ENCODE measurements around the gene CYB561D1. TPM values are rescaled to one million over a fixed set of nuclear protein-coding genes. Genes with fewer than 3 reads are reported as not detected.

Gene CYB561D1
- total RNA-seq, 4 donors from 2014 or later = 6.2 to 16.4 (median 8.2) TPM

DNA sequence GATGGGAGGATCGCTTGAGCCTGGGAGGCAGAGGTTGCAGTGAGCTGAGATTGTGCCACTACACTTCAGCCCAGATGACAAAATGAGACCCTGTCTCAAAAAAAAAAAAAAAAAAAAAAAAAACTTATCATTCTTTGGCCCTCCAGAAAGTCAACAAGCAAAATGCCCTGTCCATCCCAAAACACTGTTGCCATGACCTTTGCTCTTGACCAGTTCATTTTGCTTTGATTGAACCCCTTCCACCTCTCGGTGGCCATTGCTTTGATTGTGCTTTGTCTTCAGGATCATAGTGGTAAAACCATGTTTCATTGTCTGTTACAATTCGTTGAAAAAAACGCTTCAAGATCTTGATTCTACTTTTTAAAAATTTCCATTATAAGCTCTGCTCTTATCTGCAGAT, 36.1 kb upstream of the CYB561D1 start:
- Histone ChIP-seq H3K27ac (replicated peaks in 1 of 4) (no peak overlapping the region), H3K36me3 (no peaks in the 10 kb centered on the region)

DNA sequence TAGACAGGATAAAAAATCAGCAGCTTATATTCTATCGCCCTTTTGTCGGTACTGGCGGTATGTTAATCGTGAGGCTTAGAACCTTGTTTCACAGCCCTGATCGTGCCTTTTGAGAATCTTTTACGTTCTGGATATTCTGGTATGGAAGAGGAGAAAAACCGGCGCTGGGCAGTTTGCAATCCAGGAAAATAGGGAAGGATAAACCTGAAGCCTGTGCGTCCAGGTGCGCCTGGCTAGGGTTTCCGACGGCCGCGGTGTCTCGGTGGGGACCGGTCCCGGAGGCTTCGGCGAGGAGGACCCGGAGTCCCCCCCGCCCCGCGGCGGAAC, 27.8 kb upstream of the CYB561D1 start:
- 9% methylated on average over 14 of the region's 24 CpGs for whole genome bisulfite sequencing
- Histone ChIP-seq H3K9me3 (no peaks in the 10 kb centered on the region), H3K4me1 (peaks cover 4 to 37% (median 33%) of the 10 kb centered on the region in 4 donors), H3K36me3 (no peaks in the 10 kb centered on the region), H3K27me3 (peaks cover 0 to 11% (median 0%) of the 10 kb centered on the region in 4 donors), H3K4me3 (peak overlapping the region; percentile 75 to 95 (median 80)), H3K27ac (replicated peaks in 1 of 4) (peak overlapping the region; percentile 80 to 90 (median 87))
- DNase-seq (ENCODE audit: extremely low spot score) = no peak
- intact Hi-C loops (cut with DNase I) = loop anchor here (5.0 kb wide), 1 partner anchor 39 kb away; the partner anchor contains the start of gene PSMA5
- TF ChIP-seq CTCF (IDR thresholded peaks at IDR 0.05) = no peak
- TF ChIP-seq POLR2A (IDR thresholded peaks at IDR 0.05; ENCODE audit: low read depth) = no peak
- peak in 1 of 2 donors; percentile 60 for TF ChIP-seq POLR2AphosphoS5 (IDR thresholded peaks at IDR 0.05)
- TF ChIP-seq EP300 (IDR thresholded peaks at IDR 0.05) = no peak

More for the DNA sequence above, 36.1 kb upstream of the CYB561D1 start:
- H3K4me3 ChIP-seq = no peak overlapping the region
- intact Hi-C loops (cut with DNase I) = no loop called here
- DNase-seq (ENCODE audit: extremely low spot score) = no peak
- TF ChIP-seq POLR2AphosphoS5 (IDR thresholded peaks at IDR 0.05) = no peak
- no peak for TF ChIP-seq EP300 (IDR thresholded peaks at IDR 0.05)
- H3K9me3 ChIP-seq = peaks cover 0 to 6% (median 0%) of the 10 kb centered on the region in 4 donors
- no peaks in the 10 kb centered on the region for H3K27me3 ChIP-seq
- H3K4me1 ChIP-seq = no peaks in the 10 kb centered on the region
- 85% methylated on average over 4 of the region's 4 CpGs for WGBS

GRCh38 chr1:109466452-109467300, 27.2 kb upstream of the CYB561D1 start, which contains the start of gene SYPL2:
Gene SYPL2 (plus strand): TSS chr1:109466546. CDS start chr1:109466844, 298 bp downstream.
- peaks cover 0 to 11% (median 0%) of the 10 kb centered on the region in 4 donors for H3K27me3 ChIP-seq
- no peak for DNase-seq (ENCODE audit: extremely low spot score)
- intact Hi-C loops (cut with DNase I) = loop anchor here (5.0 kb wide), 1 partner anchor 39 kb away; the partner anchor contains the start of gene PSMA5

DNA sequence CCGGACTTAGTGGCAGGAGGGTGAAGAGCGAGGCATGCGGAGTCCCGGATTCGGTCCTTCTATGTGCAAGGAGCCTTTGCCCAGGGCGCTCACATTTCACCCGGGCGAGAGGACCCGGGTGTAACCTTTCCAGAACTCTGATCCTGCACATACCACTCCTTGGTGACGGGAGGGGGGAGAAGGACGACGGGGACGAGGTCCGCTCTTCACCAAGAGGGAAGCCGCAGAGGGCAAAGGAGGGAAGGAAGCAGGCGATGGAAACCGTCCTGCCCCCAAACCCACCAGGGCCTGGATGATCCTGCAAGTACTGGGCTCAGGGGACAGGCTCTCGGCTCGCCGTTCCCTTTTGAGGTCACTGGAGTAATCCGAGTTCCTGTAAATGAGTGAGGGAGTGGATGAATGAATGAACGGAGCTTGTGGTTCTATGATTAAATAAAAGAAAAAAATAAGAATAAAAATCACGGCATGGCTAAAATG, 26.6 kb upstream of the CYB561D1 start:
- TF ChIP-seq CTCF (IDR thresholded peaks at IDR 0.05) = no peak
- TF ChIP-seq POLR2A (IDR thresholded peaks at IDR 0.05; ENCODE audit: low read depth) = no peak
- TF ChIP-seq POLR2AphosphoS5 (IDR thresholded peaks at IDR 0.05) = no peak
- TF ChIP-seq EP300 (IDR thresholded peaks at IDR 0.05) = no peak
- WGBS = 18% methylated on average over 20 of the region's 23 CpGs
- Histone ChIP-seq H3K36me3 (no peaks in the 10 kb centered on the region), H3K4me1 (peaks cover 4 to 37% (median 33%) of the 10 kb centered on the region in 4 donors), H3K4me3 (peak overlapping the region; percentile 75 to 95 (median 80)), H3K27me3 (peaks cover 0 to 11% (median 0%) of the 10 kb centered on the region in 4 donors), H3K9me3 (no peaks in the 10 kb centered on the region), H3K27ac (replicated peaks in 1 of 4) (peak overlapping the region; percentile 80 to 90 (median 87))
- intact Hi-C loops (cut with DNase I) = loop anchor here (5.0 kb wide), 1 partner anchor 40 kb away; the partner anchor contains the start of gene PSMA5
- DNase-seq (ENCODE audit: extremely low spot score) = no peak

More at GRCh38 chr1:109466452-109467300, 27.2 kb upstream of the CYB561D1 start, which contains the start of gene SYPL2:
- Histone ChIP-seq H3K4me1 (peaks cover 4 to 37% (median 33%) of the 10 kb centered on the region in 4 donors), H3K27ac (replicated peaks in 1 of 4) (peak within 1 kb of the TSS; percentile 80 to 90 (median 87)), H3K36me3 (no peaks in the 10 kb centered on the region), H3K4me3 (peak within 1 kb of the TSS; percentile 75 to 95 (median 80)), H3K9me3 (no peaks in the 10 kb centered on the region)
- 0% methylated on average over 1 of the region's 88 CpGs for WGBS
- TF ChIP-seq CTCF (IDR thresholded peaks at IDR 0.05) = no peak
- peak; percentile 2 to 58 for TF ChIP-seq POLR2AphosphoS5 (IDR thresholded peaks at IDR 0.05)
- peak; percentile 37 for TF ChIP-seq POLR2A (IDR thresholded peaks at IDR 0.05; ENCODE audit: low read depth)

DNA sequence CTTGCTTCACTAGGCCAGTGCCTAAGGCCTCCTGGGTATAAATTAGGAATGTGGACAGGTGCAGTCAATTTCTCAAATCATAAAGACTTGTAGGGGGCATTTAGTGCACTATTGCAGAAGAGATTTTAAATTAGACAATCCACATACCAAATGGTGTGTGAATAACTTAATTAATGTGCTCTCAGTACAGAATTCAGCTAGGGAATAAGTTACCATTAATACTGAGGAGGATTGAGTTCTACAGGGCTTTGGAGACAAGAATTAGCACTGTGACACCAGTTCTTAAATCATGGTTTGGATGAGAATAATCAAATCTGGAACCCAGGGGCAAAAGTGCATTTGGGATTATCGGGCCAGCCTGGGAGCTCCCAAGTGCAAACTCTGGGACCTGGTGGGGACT, 25.8 kb upstream of the CYB561D1 start:
- DNase-seq (ENCODE audit: extremely low spot score) = no peak
- WGBS = 93% methylated on average over 1 of the region's 1 CpG
- H3K36me3 ChIP-seq = no peaks in the 10 kb centered on the region
- H3K27ac ChIP-seq (replicated peaks in 1 of 4) = peak overlapping the region; percentile 80 to 90 (median 87)
- H3K4me3 ChIP-seq = no peak overlapping the region
- intact Hi-C loops (cut with DNase I) = loop anchor here (5.0 kb wide), 1 partner anchor 41 kb away; the partner anchor contains the start of gene PSMA5
- no peaks in the 10 kb centered on the region for H3K9me3 ChIP-seq
- no peak for TF ChIP-seq CTCF (IDR thresholded peaks at IDR 0.05)
- TF ChIP-seq POLR2A (IDR thresholded peaks at IDR 0.05; ENCODE audit: low read depth) = no peak
- TF ChIP-seq EP300 (IDR thresholded peaks at IDR 0.05) = no peak
- no peak for TF ChIP-seq POLR2AphosphoS5 (IDR thresholded peaks at IDR 0.05)
- H3K27me3 ChIP-seq = peaks cover 0 to 11% (median 0%) of the 10 kb centered on the region in 4 donors
- peaks cover 4 to 37% (median 33%) of the 10 kb centered on the region in 4 donors for H3K4me1 ChIP-seq

Data from esophagus muscularis mucosa (tissue), 4 donors.